GM19099 (cell line): ENCODE measurements around the gene SCTR.

Experiments
- POLR2A ChIP-seq: IDR thresholded peaks from 3 replicates; pipeline ENCODE4 v1.6.1; 2011; ENCODE audit warnings: low read depth; ENCODE audit not compliant: insufficient read length; ENCODE audit errors: extremely low read depth

SCTR gene

GRCh38 chr2:119462574-119462973 lies 61.7 kb downstream of the SCTR start:
- TF ChIP-seq POLR2A, result no peak

GRCh38 chr2:119461811-119462210 lies 62.5 kb downstream of the SCTR start:
- no peak for TF ChIP-seq POLR2A

- TF ChIP-seq POLR2A, result no peak
Measured at GRCh38 chr2:119460076-119460475, 64.2 kb downstream of the SCTR start.

GRCh38 chr2:119455066-119455718 lies 69.1 kb downstream of the SCTR start:
- no peak for TF ChIP-seq POLR2A

GRCh38 chr2:119453972-119454593 lies 70.2 kb downstream of the SCTR start:
- no peak for TF ChIP-seq POLR2A

- TF ChIP-seq POLR2A, result no peak
Measured at GRCh38 chr2:119451336-119452050, 72.8 kb downstream of the SCTR start.

GRCh38 chr2:119449521-119449920 lies 74.8 kb downstream of the SCTR start:
- TF ChIP-seq POLR2A, result no peak

GRCh38 chr2:119448427-119449141 lies 75.7 kb downstream of the SCTR start:
- TF ChIP-seq POLR2A, result no peak

GRCh38 chr2:119446037-119446436 lies 78.2 kb downstream of the SCTR start:
- TF ChIP-seq POLR2A, result no peak

GRCh38 chr2:119442850-119443249 lies 81.4 kb downstream of the SCTR start:
- no peak for TF ChIP-seq POLR2A

- no peak for TF ChIP-seq POLR2A
Measured at GRCh38 chr2:119442226-119442619, 82.1 kb downstream of the SCTR start.

GRCh38 chr2:119441376-119442225 lies 82.7 kb downstream of the SCTR start:
- no peak for TF ChIP-seq POLR2A

- TF ChIP-seq POLR2A, result no peak
Measured at GRCh38 chr2:119440873-119441272, 83.4 kb downstream of the SCTR start.

- TF ChIP-seq POLR2A, result no peak
Measured at GRCh38 chr2:119440501-119440870, 83.8 kb downstream of the SCTR start.
